ENCODE data around the gene SEMA4D.

The SEMA4D gene

GRCh38 chr9:89502038-89502601 is 4.2 kb upstream of the SEMA4D start:
- no peak for DNase-seq (ENCODE audit: low read depth in 2 of 2)

GRCh38 chr9:89501311-89501898 is 3.5 kb upstream of the SEMA4D start:
- no peak for DNase-seq (ENCODE audit: low read depth in 2 of 2)

- DNase-seq (ENCODE audit: low read depth in 2 of 2), result no peak
These were observed 2.1 kb upstream of the SEMA4D start for GRCh38 chr9:89500008-89500407.

GRCh38 chr9:89498852-89499480 is 1.1 kb upstream of the SEMA4D start:
- DNase-seq (ENCODE audit: low read depth in 2 of 2), result no peak

GRCh38 chr9:89497257-89497963 is 503 bp downstream of the SEMA4D start:
- no peak for DNase-seq (ENCODE audit: low read depth in 2 of 2)

GRCh38 chr9:89496645-89497256 is 1.2 kb downstream of the SEMA4D start:
- no peak for DNase-seq (ENCODE audit: low read depth in 2 of 2)

GRCh38 chr9:89495824-89496560 is 1.9 kb downstream of the SEMA4D start:
- DNase-seq (ENCODE audit: low read depth in 2 of 2), result no peak

GRCh38 chr9:89494199-89494598 is 3.7 kb downstream of the SEMA4D start:
- DNase-seq (ENCODE audit: low read depth in 2 of 2), result no peak

- no peak for DNase-seq (ENCODE audit: low read depth in 2 of 2)
These were observed 4.2 kb downstream of the SEMA4D start for GRCh38 chr9:89493671-89494070.

GRCh38 chr9:89493181-89493580 is 4.7 kb downstream of the SEMA4D start:
- no peak for DNase-seq (ENCODE audit: low read depth in 2 of 2)

- no peak for DNase-seq (ENCODE audit: low read depth in 2 of 2)
These were observed 5.3 kb downstream of the SEMA4D start for GRCh38 chr9:89492586-89492985.

GRCh38 chr9:89491694-89492093 is 6.2 kb downstream of the SEMA4D start:
- DNase-seq (ENCODE audit: low read depth in 2 of 2), result no peak

GRCh38 chr9:89489548-89490530 is 8.1 kb downstream of the SEMA4D start:
- DNase-seq (ENCODE audit: low read depth in 2 of 2), result no peak

GRCh38 chr9:89488936-89489335 is 9.0 kb downstream of the SEMA4D start:
- no peak for DNase-seq (ENCODE audit: low read depth in 2 of 2)

GRCh38 chr9:89488131-89488530 is 9.8 kb downstream of the SEMA4D start:
- DNase-seq (ENCODE audit: low read depth in 2 of 2), result no peak

- no peak for DNase-seq (ENCODE audit: low read depth in 2 of 2)
These were observed 11.2 kb downstream of the SEMA4D start for GRCh38 chr9:89486681-89487080.

- DNase-seq (ENCODE audit: low read depth in 2 of 2), result no peak
These were observed 13.2 kb downstream of the SEMA4D start for GRCh38 chr9:89484475-89485404.

GRCh38 chr9:89483592-89484474 is 14.1 kb downstream of the SEMA4D start:
- DNase-seq (ENCODE audit: low read depth in 2 of 2), result peak in 1 of 2 donors; percentile 60

Measured in stimulated activated CD8-positive, alpha-beta memory T cell treated with anti-CD3 and anti-CD28 coated beads, Interleukin-2, amount 100 ng/mL, for 1 hour (primary cell).